NOMO-1 (cell line): ENCODE measurements around the gene UHMK1.
"Not testable (repeated sequence)": the region's sequence is repeated elsewhere in the genome, so short reads cannot be mapped to it uniquely, and the experiment has no call there.

Experiments
- DNase-seq, 2 experiments: peaks; one replicate each; lab custom pipeline; 2025; ENCODE audit not compliant: unreplicated experiment in 2 of 2; lab: John Stamatoyannopoulos, UW

Gene UHMK1

GRCh38 chr1:162561616-162562469, 64.2 kb downstream of the UHMK1 start, which contains the start of gene UAP1:
Gene UAP1 (plus strand): TSS chr1:162561722. CDS start chr1:162566069, 4,347 bp downstream.
- DNase-seq: peak in 1 of 2 experiments; percentile 26

GRCh38 chr1:162562470-162562828, 64.8 kb downstream of the UHMK1 start:
- peak in 1 of 2 experiments; percentile 26 for DNase-seq

GRCh38 chr1:162564762-162565218, 67.2 kb downstream of the UHMK1 start:
- DNase-seq: no peak

GRCh38 chr1:162565460-162565859, 67.8 kb downstream of the UHMK1 start:
- DNase-seq: no peak

- DNase-seq: no peak
Measured at GRCh38 chr1:162566870-162567269, 69.3 kb downstream of the UHMK1 start.

GRCh38 chr1:162568802-162569201, 71.2 kb downstream of the UHMK1 start:
- DNase-seq: no peak

GRCh38 chr1:162570718-162571117, 73.1 kb downstream of the UHMK1 start:
- DNase-seq: peak in 1 of 2 experiments; percentile 15

GRCh38 chr1:162571121-162571520, 73.5 kb downstream of the UHMK1 start:
- not testable (repeated sequence) for DNase-seq

GRCh38 chr1:162571696-162572095, 74.1 kb downstream of the UHMK1 start:
- no peak for DNase-seq

- no peak for DNase-seq
Measured at GRCh38 chr1:162573136-162573535, 75.5 kb downstream of the UHMK1 start.

- no peak for DNase-seq
Measured at GRCh38 chr1:162578071-162578700, 80.6 kb downstream of the UHMK1 start.

GRCh38 chr1:162578936-162579335, 81.3 kb downstream of the UHMK1 start:
- DNase-seq: no peak
